Keratinocyte (primary cell): Measurements from ENCODE around the gene CASZ1.

Experiments
- EZH2 ChIP-seq: IDR thresholded peaks from one replicate; pipeline ENCODE4 v1.6.1; 2012; ENCODE audit warnings: inconsistent platforms, mild to moderate bottlenecking, low read length, moderate library complexity
- TF ChIP-seq, protein P1 (sequence below), 3 experiments: IDR thresholded peaks in 1 of 3; conservative IDR thresholded peaks in 1 of 3; optimal IDR thresholded peaks in 1 of 3; 2 replicates in 2 of 3; 3 replicates in 1 of 3; pipeline versions ENCODE3 to v1.5.1; 2011; ENCODE audit warnings: low read length in 3 of 3, mild to moderate bottlenecking in 3 of 3, moderate library complexity in 2 of 3, control low read depth in 1 of 3, inconsistent platforms in 1 of 3; ENCODE audit not compliant: insufficient read depth in 2 of 3; ENCODE audit errors: extremely low read depth in 1 of 3

DNA sequence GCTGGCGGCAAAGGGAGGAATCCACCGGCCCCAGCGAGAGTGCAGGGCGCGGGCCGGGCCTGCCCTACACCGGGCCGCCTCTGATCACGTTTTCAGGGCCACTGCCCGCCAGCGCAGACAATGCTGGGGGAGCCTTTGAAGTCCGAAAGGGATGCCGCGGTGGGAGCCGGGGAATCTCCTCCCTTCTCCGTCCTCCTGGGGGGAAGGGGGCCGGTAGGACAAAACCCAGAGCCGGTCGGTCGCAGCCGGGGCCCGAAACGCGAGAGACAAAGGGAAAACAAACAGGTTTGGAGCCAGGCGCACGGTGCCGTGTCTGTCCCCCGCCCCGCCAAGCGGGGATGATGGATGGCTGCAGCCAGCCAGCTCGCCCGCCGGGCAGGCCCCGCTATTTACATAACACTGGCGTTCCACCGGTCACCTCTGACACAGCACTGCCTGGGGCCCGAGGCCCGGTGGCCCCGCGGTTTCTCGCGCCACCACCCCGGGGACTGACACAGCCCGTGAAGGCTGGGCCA, 92.0 kb downstream of the CASZ1 start:
- TF ChIP-seq, protein P1, sequence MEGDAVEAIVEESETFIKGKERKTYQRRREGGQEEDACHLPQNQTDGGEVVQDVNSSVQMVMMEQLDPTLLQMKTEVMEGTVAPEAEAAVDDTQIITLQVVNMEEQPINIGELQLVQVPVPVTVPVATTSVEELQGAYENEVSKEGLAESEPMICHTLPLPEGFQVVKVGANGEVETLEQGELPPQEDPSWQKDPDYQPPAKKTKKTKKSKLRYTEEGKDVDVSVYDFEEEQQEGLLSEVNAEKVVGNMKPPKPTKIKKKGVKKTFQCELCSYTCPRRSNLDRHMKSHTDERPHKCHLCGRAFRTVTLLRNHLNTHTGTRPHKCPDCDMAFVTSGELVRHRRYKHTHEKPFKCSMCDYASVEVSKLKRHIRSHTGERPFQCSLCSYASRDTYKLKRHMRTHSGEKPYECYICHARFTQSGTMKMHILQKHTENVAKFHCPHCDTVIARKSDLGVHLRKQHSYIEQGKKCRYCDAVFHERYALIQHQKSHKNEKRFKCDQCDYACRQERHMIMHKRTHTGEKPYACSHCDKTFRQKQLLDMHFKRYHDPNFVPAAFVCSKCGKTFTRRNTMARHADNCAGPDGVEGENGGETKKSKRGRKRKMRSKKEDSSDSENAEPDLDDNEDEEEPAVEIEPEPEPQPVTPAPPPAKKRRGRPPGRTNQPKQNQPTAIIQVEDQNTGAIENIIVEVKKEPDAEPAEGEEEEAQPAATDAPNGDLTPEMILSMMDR (optimal IDR thresholded peaks at IDR 0.05 in 1 of 3, IDR thresholded peaks at IDR 0.05 in 1 of 3, conservative IDR thresholded peaks at IDR 0.05 in 1 of 3; ENCODE audit: extremely low read depth in 1 of 3, insufficient read depth in 2 of 3, low read length in 3 of 3), result no peak
- no peak for TF ChIP-seq EZH2
